ENCODE results near the gene RNF181. TPM values are rescaled to one million over a fixed set of nuclear protein-coding genes. Genes with fewer than 3 reads are reported as not detected.

The RNF181 gene
- total RNA-seq, 4 donors from 2014 or later, result 89.9 to 127 (median 110) TPM

GRCh38 chr2:85598594-85599340 lies 3.2 kb downstream of the RNF181 start:
- 80% methylated on average over 14 of the region's 14 CpGs for WGBS
- Histone ChIP-seq H3K9me3 (no peaks in the 10 kb centered on the region), H3K27ac (no peak overlapping the region), H3K4me3 (no peak overlapping the region), H3K36me3 (peaks cover 35% of the 10 kb centered on the region), H3K4me1 (peaks cover 46% of the 10 kb centered on the region), H3K27me3 (no peaks in the 10 kb centered on the region)
- no peak for DNase-seq (ENCODE audit: low spot score in 2 of 2)
- no peak for TF ChIP-seq POLR2A (IDR thresholded peaks at IDR 0.05)
- no peak for TF ChIP-seq POLR2AphosphoS5 (IDR thresholded peaks at IDR 0.05)
- no peak for TF ChIP-seq CTCF (IDR thresholded peaks at IDR 0.05)
- TF ChIP-seq EP300 (IDR thresholded peaks at IDR 0.05), result no peak

GRCh38 chr2:85599468-85600234 lies 4.1 kb downstream of the RNF181 start:
- H3K27me3 ChIP-seq, result no peaks in the 10 kb centered on the region
- no peak overlapping the region for H3K27ac ChIP-seq
- no peak overlapping the region for H3K4me3 ChIP-seq
- TF ChIP-seq POLR2A (IDR thresholded peaks at IDR 0.05) (no peak), CTCF (IDR thresholded peaks at IDR 0.05) (no peak), EP300 (IDR thresholded peaks at IDR 0.05) (no peak), POLR2AphosphoS5 (IDR thresholded peaks at IDR 0.05) (no peak)
- H3K36me3 ChIP-seq, result peaks cover 35% of the 10 kb centered on the region
- WGBS, result 71% methylated on average over 10 of the region's 17 CpGs
- no peaks in the 10 kb centered on the region for H3K9me3 ChIP-seq
- peaks cover 50% of the 10 kb centered on the region for H3K4me1 ChIP-seq
- DNase-seq (ENCODE audit: low spot score in 2 of 2), result no peak

- TF ChIP-seq POLR2AphosphoS5 (IDR thresholded peaks at IDR 0.05) (no peak), CTCF (IDR thresholded peaks at IDR 0.05) (no peak), POLR2A (IDR thresholded peaks at IDR 0.05) (no peak), EP300 (IDR thresholded peaks at IDR 0.05) (no peak)
- Histone ChIP-seq H3K4me3 (no peak overlapping the region), H3K4me1 (peaks cover 51% of the 10 kb centered on the region), H3K27ac (no peak overlapping the region), H3K27me3 (no peaks in the 10 kb centered on the region), H3K9me3 (no peaks in the 10 kb centered on the region), H3K36me3 (peaks cover 35% of the 10 kb centered on the region)
- no peak for DNase-seq (ENCODE audit: low spot score in 2 of 2)
- 86% methylated on average over 2 of the region's 3 CpGs for WGBS
Measured at GRCh38 chr2:85600235-85600575, 4.7 kb downstream of the RNF181 start.

- WGBS, result 73% methylated on average over 6 of the region's 6 CpGs
- H3K4me1 ChIP-seq, result peaks cover 59% of the 10 kb centered on the region
- H3K27me3 ChIP-seq, result no peaks in the 10 kb centered on the region
- H3K36me3 ChIP-seq, result peaks cover 35% of the 10 kb centered on the region
- no peak for DNase-seq (ENCODE audit: low spot score in 2 of 2)
- no peak for TF ChIP-seq CTCF (IDR thresholded peaks at IDR 0.05)
- no peak for TF ChIP-seq POLR2AphosphoS5 (IDR thresholded peaks at IDR 0.05)
- TF ChIP-seq POLR2A (IDR thresholded peaks at IDR 0.05), result no peak
- TF ChIP-seq EP300 (IDR thresholded peaks at IDR 0.05), result no peak
- H3K27ac ChIP-seq, result peak overlapping the region; percentile 91
- H3K9me3 ChIP-seq, result no peaks in the 10 kb centered on the region
- peak overlapping the region; percentile 79 for H3K4me3 ChIP-seq
Measured at GRCh38 chr2:85600951-85601770, 5.6 kb downstream of the RNF181 start.

All from suprapubic skin (tissue), 4 donors.